K562 (cell line): ENCODE results near the gene ZNF385C.

Experiments used
- EZH2 ChIP-seq: IDR thresholded peaks from 2 replicates; pipeline ENCODE4 v1.6.1; 2012; ENCODE audit warnings: low read depth, mild to moderate bottlenecking, inconsistent platforms, low read length, borderline replicate concordance
- L3MBTL2 ChIP-seq: fragments of 450-650 bp; IDR thresholded peaks from 2 replicates; pipeline ENCODE4 v1.6.1; 2016; ENCODE audit warnings: mild to moderate bottlenecking, moderate library complexity
- MTA2 ChIP-seq: fragments of 450-650 bp; IDR thresholded peaks from 2 replicates; pipeline ENCODE4 v1.6.1; 2016; ENCODE audit warnings: low read depth
- OTX1 ChIP-seq: fragments of 450-650 bp; formaldehyde crosslinking; IDR thresholded peaks from 2 replicates; pipeline ENCODE4 v1.4.0; 2022; ENCODE audit warnings: mild to moderate bottlenecking

GRCh38 chr17:42116705-42117396 lies 18.6 kb upstream of the ZNF385C start:
- TF ChIP-seq OTX1 (CRISPR knock-in tag) (no peak), EZH2 (no peak), MTA2 (no peak), L3MBTL2 (no peak)
